Dedifferentiated amniotic fluid mesenchymal stem cell (primary cell): ENCODE measurements around the gene SYNC.
"Not testable (repeated sequence)": the region's sequence is repeated elsewhere in the genome, so short reads cannot be mapped to it uniquely, and the experiment has no call there.

Source experiments
- DNase-seq: peaks from one replicate; pipeline ENCODE4 v3.0.0-alpha.2; 2016; ENCODE audit errors: extremely low spot score

Gene SYNC

GRCh38 chr1:32724678-32725614, 22.4 kb upstream of the SYNC start:
- DNase-seq: peak; percentile 83

GRCh38 chr1:32719681-32720275, 17.2 kb upstream of the SYNC start:
- DNase-seq: no peak

- DNase-seq: no peak
Measured at GRCh38 chr1:32718527-32718926, 16.0 kb upstream of the SYNC start.

GRCh38 chr1:32718036-32718435, 15.5 kb upstream of the SYNC start:
- DNase-seq: no peak

DNA sequence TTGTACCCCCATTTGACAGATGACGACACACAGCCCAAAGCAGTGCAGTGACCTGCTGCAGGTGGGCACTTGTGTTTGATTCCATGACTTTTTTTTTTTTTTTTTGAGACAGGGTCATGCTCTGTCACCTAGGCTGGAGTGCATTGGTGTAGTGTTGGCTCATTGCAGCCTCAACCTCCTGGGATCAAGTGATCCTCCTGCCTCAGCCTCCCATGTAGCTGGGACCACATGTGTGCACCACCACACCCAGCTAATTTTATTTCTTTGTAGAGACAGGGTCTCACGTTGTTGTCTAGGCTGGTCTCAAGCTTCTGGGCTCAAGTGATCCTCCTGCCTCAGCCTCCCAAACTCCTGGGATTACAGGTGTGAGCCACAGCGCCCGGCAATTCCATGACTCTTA, 14.9 kb upstream of the SYNC start:
- DNase-seq: no peak

DNA sequence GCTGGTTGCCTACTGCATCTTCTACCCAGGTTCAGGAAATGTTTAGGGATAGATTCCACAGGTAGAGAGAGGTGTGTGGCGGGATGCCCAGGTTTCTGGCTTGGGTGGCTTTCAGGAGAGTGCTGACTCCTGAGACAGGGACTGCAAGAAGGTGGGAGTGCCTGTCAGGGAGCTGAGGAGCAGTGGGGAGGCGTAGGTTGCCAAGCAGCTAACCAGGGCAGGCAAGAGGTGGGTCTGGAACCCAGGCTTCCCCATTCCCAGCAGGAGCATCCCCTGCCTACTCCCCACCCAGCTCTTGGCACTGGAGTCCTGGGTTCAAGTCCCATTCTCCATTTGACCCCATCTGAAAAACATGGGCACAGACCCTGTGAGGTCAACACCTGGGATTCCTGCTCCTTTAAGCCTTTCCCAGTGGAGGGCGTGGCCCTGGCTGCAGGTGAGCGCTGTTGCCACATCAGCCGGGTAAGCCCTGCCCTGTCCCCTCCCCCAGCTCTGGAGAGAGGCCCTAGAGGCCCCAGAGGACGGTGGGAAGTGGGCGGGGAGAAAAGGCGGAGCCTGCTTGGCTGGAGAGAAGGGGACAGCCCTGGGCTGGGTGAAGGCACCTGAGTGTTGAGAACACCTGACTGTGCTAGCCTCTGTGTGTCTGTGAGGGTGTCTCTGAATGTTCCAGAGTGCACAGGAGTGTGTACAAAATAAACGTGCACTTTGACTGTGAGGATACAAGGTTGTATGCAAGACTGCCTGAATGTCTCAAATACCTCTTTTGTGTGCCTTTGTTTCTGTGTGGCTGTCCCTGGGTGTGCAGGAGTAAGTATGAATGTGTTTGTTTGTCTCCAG, 14.0 kb upstream of the SYNC start:
- DNase-seq: no peak

GRCh38 chr1:32715901-32716311, 13.3 kb upstream of the SYNC start:
- DNase-seq: no peak

- DNase-seq: no peak
Measured at GRCh38 chr1:32714277-32714676, 11.7 kb upstream of the SYNC start.

DNA sequence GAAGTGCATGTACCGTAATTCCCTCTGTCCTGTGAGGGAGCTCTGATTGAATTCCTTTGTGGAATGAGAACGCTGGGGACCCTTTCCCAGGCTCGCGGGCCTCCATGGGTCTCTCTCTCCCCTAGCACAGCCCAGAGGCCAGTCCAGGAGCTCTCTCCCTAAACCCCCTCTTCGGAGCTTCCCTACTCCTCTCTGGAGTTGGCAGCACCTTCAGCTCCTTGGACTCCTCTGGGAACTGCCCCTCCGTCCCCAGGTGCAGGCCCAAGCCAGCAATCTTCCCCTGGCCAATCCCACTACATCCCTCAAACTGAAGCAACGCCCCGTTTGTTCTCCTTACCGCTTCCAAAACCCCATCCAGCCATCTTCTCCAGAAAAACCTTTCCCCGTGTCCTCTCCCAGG, 10.5 kb upstream of the SYNC start:
- no peak for DNase-seq

DNA sequence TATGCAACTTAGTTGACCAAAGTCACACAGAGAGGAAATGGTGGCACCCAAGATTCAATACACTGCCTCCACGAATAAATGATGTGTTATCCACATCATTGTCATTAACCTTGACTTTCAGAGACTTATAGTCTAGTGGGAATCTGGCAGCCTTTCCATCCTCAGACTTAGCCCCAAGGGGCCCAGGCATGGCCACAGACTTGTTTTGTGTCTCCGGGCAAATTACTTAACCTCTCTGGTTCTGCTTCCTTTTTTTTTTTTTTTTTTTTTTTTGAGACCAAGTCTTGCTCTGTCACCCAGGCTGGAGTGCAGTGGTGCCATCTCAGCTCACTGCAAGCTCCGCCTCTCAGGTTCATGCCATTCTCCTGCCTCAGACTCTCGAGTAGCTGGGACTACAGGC, 8.7 kb upstream of the SYNC start:
- not testable (repeated sequence) for DNase-seq

DNA sequence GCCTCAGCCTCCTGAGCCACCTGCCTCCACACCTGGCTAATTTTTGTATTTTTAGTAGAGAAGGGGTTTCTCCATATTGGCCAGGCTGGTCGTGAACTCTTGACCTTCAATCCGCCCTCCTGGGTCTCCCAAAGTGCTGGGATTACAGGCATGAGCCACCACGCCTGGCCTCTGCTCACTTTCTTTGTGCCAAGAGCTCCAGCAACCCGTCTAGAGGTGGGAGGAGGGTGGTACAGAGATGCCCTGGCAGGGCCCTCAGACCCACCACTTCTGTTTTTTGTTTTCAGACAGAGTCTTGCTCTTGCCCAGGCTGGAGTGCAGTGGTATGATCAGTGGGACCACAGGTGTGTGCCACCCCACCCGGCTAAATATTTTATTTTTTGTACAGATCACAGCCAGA, 6.9 kb upstream of the SYNC start:
- no peak for DNase-seq

DNA sequence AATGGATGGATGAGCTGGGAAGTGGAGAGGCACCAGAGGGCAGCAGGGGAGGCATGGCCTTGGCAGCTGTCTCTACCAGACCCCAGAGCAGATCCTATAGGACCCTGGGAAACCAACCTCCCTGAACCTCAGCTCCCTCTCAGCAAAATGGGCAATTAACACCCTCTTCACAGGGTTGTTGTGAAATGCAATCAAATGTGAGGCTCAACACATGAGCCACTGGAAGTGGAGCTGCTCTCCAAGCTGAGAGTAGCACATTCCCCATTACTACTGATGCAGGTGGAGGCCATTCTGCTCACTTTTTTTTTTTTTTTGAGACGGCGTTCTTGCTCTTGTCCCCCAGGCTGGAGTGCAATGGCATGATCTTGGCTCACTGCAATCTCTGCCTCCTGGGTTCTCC, 6.5 kb upstream of the SYNC start:
- no peak for DNase-seq

- no peak for DNase-seq
Measured at GRCh38 chr1:32706491-32706890, 3.9 kb upstream of the SYNC start.

- DNase-seq: no peak
Measured at GRCh38 chr1:32705516-32705915, 2.9 kb upstream of the SYNC start.

DNA sequence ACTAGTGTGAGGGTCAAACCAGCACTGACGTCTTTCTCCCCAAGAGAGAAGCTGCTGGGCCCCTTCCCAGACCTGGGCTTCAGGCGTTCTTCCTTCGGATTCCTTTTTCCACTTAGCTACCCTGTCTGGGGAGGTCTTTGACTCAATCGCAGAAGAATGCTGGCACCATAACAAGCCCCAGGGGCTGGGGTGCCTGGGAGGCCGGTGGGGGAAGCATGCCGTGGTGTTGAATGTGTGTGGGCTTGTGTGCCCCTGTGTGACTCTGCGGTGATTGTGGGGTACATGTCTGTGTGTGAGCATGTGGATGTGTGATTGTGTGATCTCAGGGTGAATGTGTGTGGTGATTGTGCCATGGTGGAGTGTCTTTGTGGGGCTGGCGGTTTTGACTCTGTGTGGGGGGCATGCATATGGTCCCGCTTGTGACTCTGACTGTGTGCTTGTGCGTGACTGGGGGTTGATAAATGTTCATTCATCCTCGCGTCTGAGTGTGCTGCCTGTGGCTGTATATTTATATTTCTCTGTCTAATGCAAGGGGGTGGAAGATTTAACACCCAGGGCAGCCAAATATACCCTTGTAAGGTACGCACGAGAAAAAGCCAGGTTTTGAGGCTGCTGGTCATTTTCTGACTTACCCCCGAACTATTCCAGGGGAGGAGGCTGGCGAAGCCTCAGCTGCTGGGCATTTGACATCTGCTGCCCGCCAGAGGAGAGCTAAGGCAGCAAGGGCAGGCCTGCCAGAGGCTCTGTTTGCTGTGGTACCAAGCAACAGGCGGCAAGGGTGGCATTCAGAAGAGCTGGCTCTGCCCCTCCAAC, 1.1 kb upstream of the SYNC start:
- peak; percentile 94 for DNase-seq

- no peak for DNase-seq
Measured at GRCh38 chr1:32701951-32702598, 495 bp downstream of the SYNC start.

DNA sequence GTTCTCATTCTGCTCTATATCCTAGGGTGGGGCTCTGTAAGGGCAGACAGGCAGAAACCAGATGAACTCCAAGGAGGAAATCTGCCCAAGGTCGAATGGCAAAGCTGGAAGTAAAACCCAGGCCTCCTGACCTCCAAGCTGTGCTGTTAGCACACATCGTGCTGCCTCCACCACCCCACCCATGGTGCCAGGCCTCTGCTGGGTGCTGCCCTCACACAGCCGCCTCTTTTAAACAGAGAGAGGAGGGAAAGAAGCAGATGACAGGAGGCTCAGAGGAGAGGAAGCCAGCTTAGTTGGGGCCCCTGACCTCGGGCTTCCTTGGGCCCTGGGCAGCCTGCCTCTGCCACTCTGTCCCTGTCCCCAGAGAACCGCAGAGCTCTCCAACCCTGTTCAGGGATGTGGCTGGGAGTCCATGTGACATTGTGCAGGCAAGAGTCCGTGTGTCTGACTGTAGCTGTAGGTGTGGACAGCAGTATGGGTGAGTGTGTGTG, 1.1 kb downstream of the SYNC start:
- DNase-seq: no peak

GRCh38 chr1:32696996-32697395, 5.6 kb downstream of the SYNC start:
- DNase-seq: not testable (repeated sequence)

GRCh38 chr1:32696041-32696440, 6.5 kb downstream of the SYNC start:
- DNase-seq: no peak

GRCh38 chr1:32695098-32695904, 7.3 kb downstream of the SYNC start:
- no peak for DNase-seq
